AG04450 (cell line): ENCODE results near the gene IBA57. TPM values are rescaled to one million over a fixed set of nuclear protein-coding genes. Genes with fewer than 3 reads are reported as not detected.

ENCODE experiments used
- CTCF ChIA-PET: fragments of 300-600, 350-600 bp; formaldehyde crosslinking; extraction: SDS; loops from one replicate; lab custom pipeline; 2022; ENCODE audit warnings: antibody characterized with exemption, inconsistent platforms; lab: Charles Lee
- POLR2A ChIA-PET: fragments of 350-600 bp; formaldehyde crosslinking; extraction: SDS; loops from one replicate; lab custom pipeline; 2021; ENCODE audit warnings: antibody characterized with exemption, inconsistent platforms; lab: Yijun Ruan, JAX
- DNase-seq: peaks from one replicate; pipeline ENCODE4 v3.0.0-alpha.2; 2011; ENCODE audit warnings: low read depth, low spot score
- H3K27ac ChIP-seq: one replicate; pipeline ENCODE4 v1.5.1; 2012; ENCODE audit warnings: low read depth, low read length, control low read depth
- H3K27me3 ChIP-seq: one replicate; pipeline ENCODE4 v1.6.0; 2012; ENCODE audit warnings: low read length; ENCODE audit not compliant: control insufficient read depth, insufficient read depth
- H3K4me3 ChIP-seq: 2 replicates; pipeline ENCODE4 v1.5.1; 2011; ENCODE audit warnings: mild to moderate bottlenecking, low read depth, low read length, control low read depth
- H3K9me3 ChIP-seq: 2 replicates; pipeline ENCODE4 v1.5.1; 2012; ENCODE audit warnings: low read length; ENCODE audit not compliant: control insufficient read depth, insufficient read depth
- CTCF ChIP-seq: IDR thresholded peaks from 2 replicates; pipeline ENCODE4 v1.5.1; 2011; ENCODE audit warnings: low read depth, low read length, control low read depth, inconsistent platforms
- polyA plus RNA-seq: library from polyadenylated mRNA; depleted of rRNA; stranded (reverse); fragments of >200 nt; gene quantifications from 2 replicates; pipeline ENCODE4 v1.2.3, GENCODE V29; 2011

The IBA57 gene
- polyA plus RNA-seq, 1 experiment = 1.4 TPM

DNA sequence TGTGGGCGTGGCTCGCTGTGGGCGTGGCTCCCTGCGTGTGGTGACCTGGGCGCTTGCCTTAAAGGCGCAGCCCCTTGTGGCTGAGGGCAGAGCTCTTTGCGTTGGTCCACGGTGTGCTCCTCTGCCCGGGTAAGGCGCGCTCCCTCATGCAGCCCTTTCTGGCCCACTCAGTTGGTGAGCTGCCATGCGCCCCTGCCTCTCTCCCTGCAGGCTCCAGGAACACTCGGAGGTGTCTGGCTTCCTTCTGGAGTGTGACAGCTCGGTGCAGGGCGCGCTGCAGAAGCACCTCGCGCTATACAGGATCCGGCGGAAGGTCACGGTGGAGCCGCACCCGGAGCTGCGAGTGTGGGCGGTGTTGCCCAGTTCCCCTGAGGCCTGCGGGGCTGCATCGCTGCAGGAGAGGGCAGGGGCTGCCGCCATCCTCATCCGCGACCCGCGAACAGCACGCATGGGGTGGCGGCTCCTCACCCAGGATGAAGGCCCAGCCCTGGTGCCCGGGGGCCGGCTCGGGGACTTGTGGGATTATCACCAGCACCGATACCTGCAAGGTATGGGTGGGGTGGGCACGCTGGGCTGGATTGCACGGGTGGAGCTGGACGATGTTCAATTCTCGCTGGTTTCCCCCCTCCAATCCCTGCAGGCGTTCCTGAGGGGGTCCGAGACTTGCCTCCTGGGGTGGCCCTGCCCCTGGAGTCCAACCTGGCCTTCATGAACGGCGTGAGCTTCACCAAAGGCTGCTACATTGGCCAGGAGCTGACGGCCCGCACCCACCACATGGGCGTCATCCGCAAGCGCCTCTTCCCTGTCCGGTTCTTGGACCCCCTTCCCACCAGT is 9.1 kb downstream of the IBA57 start:
- no peak for TF ChIP-seq CTCF

GRCh38 chr1:228175316-228176023 is 9.9 kb downstream of the IBA57 start:
- ChIA-PET POLR2A (interaction anchor here (1.5 kb wide), 1 partner anchor 10 kb away, joined by 4 read pairs; the partner anchor contains the start of gene IBA57), CTCF (interaction anchor here (0.7 kb wide), 1 partner anchor 9 kb away, joined by 3 read pairs; no protein-coding TSS in a partner anchor)

More for the DNA sequence above, 9.1 kb downstream of the IBA57 start:
- no peak overlapping the region for H3K4me3 ChIP-seq
- CTCF ChIA-PET = interaction anchor here (1.5 kb wide), 1 partner anchor 9 kb away, joined by 4 read pairs; the partner anchor contains the start of gene IBA57
- peak overlapping the region; percentile 21 for H3K27ac ChIP-seq
- peaks cover 14% of the 10 kb centered on the region for H3K9me3 ChIP-seq
- DNase-seq = no peak
- POLR2A ChIA-PET = interaction anchor here (1.5 kb wide), 1 partner anchor 9 kb away, joined by 4 read pairs; the partner anchor contains the start of gene IBA57
- no peaks in the 10 kb centered on the region for H3K27me3 ChIP-seq

DNA sequence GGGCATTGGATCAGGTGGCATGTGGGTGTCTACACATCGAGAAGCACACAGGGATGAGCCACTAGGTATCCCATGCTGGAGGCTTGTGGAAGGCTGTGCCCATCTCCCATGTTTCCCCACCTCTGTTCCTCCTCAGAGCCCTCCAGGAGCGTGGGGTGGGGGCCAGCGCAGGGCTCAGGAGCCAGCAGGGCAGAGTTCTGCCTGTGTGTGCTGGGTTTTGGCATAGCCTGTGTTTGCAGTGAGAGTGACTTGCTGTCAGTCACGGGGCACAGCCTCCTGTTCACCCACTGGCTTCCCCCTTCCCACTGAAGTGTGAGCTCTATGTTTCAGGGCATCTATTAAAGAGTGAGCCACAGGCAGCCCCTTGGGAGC is 10.4 kb downstream of the IBA57 start:
- no peak for TF ChIP-seq CTCF
- CTCF ChIA-PET = interaction anchor here (0.7 kb wide), 1 partner anchor 9 kb away, joined by 3 read pairs; no protein-coding TSS in a partner anchor
- Histone ChIP-seq H3K27ac (no peak overlapping the region), H3K9me3 (peaks cover 16% of the 10 kb centered on the region), H3K4me3 (no peak overlapping the region), H3K27me3 (no peaks in the 10 kb centered on the region)
- POLR2A ChIA-PET = no interaction called here
- no peak for DNase-seq

More at GRCh38 chr1:228175316-228176023, 9.9 kb downstream of the IBA57 start:
- Histone ChIP-seq H3K27me3 (no peaks in the 10 kb centered on the region), H3K4me3 (no peak overlapping the region), H3K27ac (no peak overlapping the region), H3K9me3 (peaks cover 14% of the 10 kb centered on the region)
- DNase-seq = no peak
- TF ChIP-seq CTCF = no peak

- DNase-seq = no peak
- POLR2A ChIA-PET = interaction anchor here (0.6 to 1.1 kb wide), 3 partner anchors 12 to 100 kb away, joined by 3 to 6 read pairs (median 5); no protein-coding TSS in a partner anchor
Observed at GRCh38 chr1:228176461-228177182, 11.0 kb downstream of the IBA57 start.

More at GRCh38 chr1:228176461-228177182, 11.0 kb downstream of the IBA57 start:
- no peak for TF ChIP-seq CTCF
- Histone ChIP-seq H3K27ac (no peak overlapping the region), H3K9me3 (peaks cover 18% of the 10 kb centered on the region), H3K27me3 (no peaks in the 10 kb centered on the region), H3K4me3 (no peak overlapping the region)
- CTCF ChIA-PET = interaction anchor here (0.7 to 1.3 kb wide), 2 partner anchors 10 to 11 kb away, joined by 3 to 8 read pairs; partner anchors contain the start of gene IBA57
